GM12801 (cell line): Measurements from ENCODE around the gene BAHCC1.

Experiments
- TF ChIP-seq, protein P1 (sequence below): IDR thresholded peaks from one replicate; pipeline ENCODE4 v1.5.1; 2011; ENCODE audit warnings: control low read depth; ENCODE audit not compliant: insufficient read length; ENCODE audit errors: extremely low read depth

Gene BAHCC1

GRCh38 chr17:81483862-81484194 lies 88.6 kb downstream of the BAHCC1 start:
- TF ChIP-seq, protein P1, sequence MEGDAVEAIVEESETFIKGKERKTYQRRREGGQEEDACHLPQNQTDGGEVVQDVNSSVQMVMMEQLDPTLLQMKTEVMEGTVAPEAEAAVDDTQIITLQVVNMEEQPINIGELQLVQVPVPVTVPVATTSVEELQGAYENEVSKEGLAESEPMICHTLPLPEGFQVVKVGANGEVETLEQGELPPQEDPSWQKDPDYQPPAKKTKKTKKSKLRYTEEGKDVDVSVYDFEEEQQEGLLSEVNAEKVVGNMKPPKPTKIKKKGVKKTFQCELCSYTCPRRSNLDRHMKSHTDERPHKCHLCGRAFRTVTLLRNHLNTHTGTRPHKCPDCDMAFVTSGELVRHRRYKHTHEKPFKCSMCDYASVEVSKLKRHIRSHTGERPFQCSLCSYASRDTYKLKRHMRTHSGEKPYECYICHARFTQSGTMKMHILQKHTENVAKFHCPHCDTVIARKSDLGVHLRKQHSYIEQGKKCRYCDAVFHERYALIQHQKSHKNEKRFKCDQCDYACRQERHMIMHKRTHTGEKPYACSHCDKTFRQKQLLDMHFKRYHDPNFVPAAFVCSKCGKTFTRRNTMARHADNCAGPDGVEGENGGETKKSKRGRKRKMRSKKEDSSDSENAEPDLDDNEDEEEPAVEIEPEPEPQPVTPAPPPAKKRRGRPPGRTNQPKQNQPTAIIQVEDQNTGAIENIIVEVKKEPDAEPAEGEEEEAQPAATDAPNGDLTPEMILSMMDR: no peak

DNA sequence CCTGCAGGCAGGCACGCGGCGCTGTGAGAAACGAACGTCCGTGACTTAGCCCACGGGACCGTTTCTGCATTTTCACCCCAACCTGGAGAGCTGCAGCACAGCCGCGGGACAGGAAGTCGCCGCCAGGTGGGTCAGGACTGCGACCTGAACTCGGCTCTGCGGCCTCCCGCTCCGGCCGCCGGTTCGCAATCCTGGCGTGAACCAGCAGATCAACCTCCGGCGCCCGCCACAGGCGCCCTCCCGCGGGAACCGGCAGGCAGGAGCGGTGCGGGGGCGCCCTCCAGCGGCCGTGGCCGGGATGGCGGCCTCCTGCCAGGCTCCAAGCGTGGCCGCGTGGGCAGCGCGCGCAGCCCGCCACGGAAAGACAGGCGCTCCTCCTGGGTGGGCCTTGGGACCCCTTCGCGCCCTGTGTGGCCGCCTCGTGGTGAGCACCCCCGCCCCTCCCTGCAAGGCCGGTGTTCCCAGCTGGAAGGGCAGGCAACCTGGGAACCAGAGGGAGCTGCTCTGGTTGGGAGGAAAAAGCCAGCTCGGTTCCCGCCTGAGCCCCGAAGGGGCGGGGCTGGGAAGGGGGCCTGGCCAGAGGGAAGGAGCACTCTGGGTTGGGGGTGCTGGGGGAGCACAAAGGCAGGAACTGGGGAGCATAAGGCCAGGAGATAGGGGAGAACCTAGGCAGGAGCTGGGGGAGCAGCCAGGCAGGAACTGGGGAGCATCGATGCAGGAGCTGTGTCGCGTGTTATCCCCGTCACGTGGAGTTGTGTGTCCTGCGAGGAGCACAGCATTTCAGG lies 89.1 kb downstream of the BAHCC1 start:
- TF ChIP-seq, protein P1: no peak

GRCh38 chr17:81486199-81486810 lies 91.0 kb downstream of the BAHCC1 start:
- TF ChIP-seq, protein P1: no peak

DNA sequence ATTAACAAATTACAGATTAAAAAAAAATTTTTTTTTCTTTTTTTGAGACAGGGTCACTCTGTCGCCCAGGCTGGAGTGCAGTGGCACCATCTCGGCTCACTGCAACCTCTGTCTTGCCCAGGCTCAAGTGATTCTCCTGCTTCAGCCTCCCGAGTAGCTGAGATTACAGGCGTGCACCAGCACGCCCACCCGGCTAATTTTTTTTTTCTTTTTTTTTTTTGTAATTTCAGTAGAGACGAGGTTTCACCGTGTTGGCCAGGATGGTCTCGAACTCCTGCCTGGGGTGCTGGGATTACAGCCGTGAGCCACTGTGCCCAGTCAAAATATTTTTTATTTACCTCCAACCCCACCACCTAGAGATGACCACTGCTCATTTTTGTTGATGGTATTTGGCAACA lies 91.8 kb downstream of the BAHCC1 start:
- TF ChIP-seq, protein P1: no peak

GRCh38 chr17:81487487-81488275 lies 92.4 kb downstream of the BAHCC1 start:
- TF ChIP-seq, protein P1: no peak

DNA sequence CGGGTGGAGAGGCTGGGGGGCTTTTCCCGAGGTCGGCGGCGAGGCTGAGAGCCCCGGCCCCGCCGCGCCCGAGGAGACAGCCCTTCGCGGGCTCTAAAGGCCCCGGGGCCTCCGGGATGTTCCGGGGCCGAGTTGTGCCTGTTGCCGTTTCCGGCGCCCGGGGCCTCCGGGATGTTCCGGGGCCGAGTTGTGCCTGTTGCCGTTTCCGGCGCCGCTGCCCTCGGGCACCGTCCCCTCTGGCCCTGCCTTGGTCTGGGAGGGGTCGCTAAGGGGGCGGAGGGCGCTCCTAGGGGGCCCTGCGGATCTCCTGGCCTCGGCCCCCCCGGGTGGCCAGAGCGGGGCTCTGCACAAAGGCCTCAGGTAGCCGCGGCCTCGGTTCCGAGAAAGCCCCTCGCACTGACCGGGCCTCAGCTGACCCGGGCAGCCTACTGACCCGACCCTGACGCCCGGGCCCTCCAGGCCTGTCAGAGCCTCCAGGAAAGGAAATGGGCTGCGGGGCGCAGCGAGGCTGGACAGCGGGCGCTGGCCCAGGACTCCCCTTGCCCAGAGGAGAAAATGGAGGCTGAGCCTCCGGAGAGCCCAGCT lies 93.1 kb downstream of the BAHCC1 start:
- TF ChIP-seq, protein P1: no peak
